HepG2 (cell line): Measurements from ENCODE around the gene ENO1. TPM values are rescaled to one million over a fixed set of nuclear protein-coding genes. Genes with fewer than 3 reads are reported as not detected.
A peak's percentile ranks its signal among the peaks of the same experiment; 100 is the strongest.

Experiments
- KLF13 ChIP-seq: sonication (generic); formaldehyde crosslinking; IDR thresholded peaks from 2 replicates; pipeline ENCODE4 v1.4.0; 2020; ENCODE audit warnings: mild to moderate bottlenecking, missing genetic modification reagents
- MAZ ChIP-seq, 2 experiments: sonication (generic) in 1 of 2; formaldehyde crosslinking in 1 of 2; IDR thresholded peaks; 2 replicates each; pipeline versions ENCODE4 v1.5.0 to v1.6.1; 2012 to 2020; ENCODE audit warnings: low read depth in 2 of 2, mild to moderate bottlenecking in 2 of 2, borderline replicate concordance in 1 of 2, improper control_type of control experiment in 1 of 2, low read length in 1 of 2, missing genetic modification reagents in 1 of 2, moderate library complexity in 1 of 2
- ONECUT2 ChIP-seq: sonication (generic); formaldehyde crosslinking; IDR thresholded peaks from 2 replicates; pipeline ENCODE4 v1.4.0; 2020; ENCODE audit warnings: missing genetic modification reagents
- PHF8 ChIP-seq: sonication (generic); formaldehyde crosslinking; IDR thresholded peaks from 2 replicates; pipeline ENCODE4 v1.5.0; 2020; ENCODE audit warnings: missing genetic modification reagents
- RAD51 ChIP-seq: fragments of 450-650 bp; IDR thresholded peaks from 2 replicates; pipeline ENCODE4 v1.6.1; 2016; ENCODE audit warnings: borderline replicate concordance
- ZNF343 ChIP-seq: sonication (generic); formaldehyde crosslinking; IDR thresholded peaks from 2 replicates; pipeline ENCODE4 v1.4.0; 2020; ENCODE audit warnings: mild to moderate bottlenecking, missing genetic modification reagents
- ZNF44 ChIP-seq: sonication (generic); formaldehyde crosslinking; IDR thresholded peaks from 2 replicates; pipeline ENCODE4 v1.5.1; 2020; ENCODE audit warnings: mild to moderate bottlenecking, missing genetic modification reagents
- ZNF644 ChIP-seq: IDR thresholded peaks from 2 replicates; pipeline ENCODE4 v1.6.1; 2016; ENCODE audit warnings: low read depth
- polyA plus RNA-seq, 8 experiments: library from polyadenylated mRNA; depleted of rRNA in 3 of 8; stranded (reverse) in 7 of 8; unstranded in 1 of 8; fragments of >200 nt; fragmentation: Illumina TruSeq in 4 of 8; extraction: Trizol in 4 of 8; gene quantifications; 2 replicates each; pipeline versions ENCODE4 v1.2.1 to v1.2.3, GENCODE V29; 2011 to 2016; ENCODE audit warnings: low read depth in 4 of 8, missing spikeins in 1 of 8, mixed read lengths in 1 of 8; ENCODE audit not compliant: insufficient read depth in 1 of 8
- total RNA-seq, 5 experiments: library from RNA; depleted of rRNA; stranded (reverse); fragments of >200 nt; fragmentation: Illumina TruSeq; extraction: Trizol; gene quantifications; 2 replicates each; pipeline ENCODE4 v1.2.3, GENCODE V29; 2016; ENCODE audit warnings: low read depth in 1 of 5
- TF ChIP-seq, protein P1 (sequence below): sonication (generic); formaldehyde crosslinking; IDR thresholded peaks from 2 replicates; pipeline ENCODE4 v1.9.0; 2021; ENCODE audit warnings: mild to moderate bottlenecking, missing genetic modification reagents
- TF ChIP-seq, protein P2 (sequence below): sonication (generic); formaldehyde crosslinking; IDR thresholded peaks from 2 replicates; pipeline ENCODE4 v1.4.0; 2020; ENCODE audit warnings: mild to moderate bottlenecking, missing genetic modification reagents
- TF ChIP-seq, protein P3 (sequence below): sonication (generic); formaldehyde crosslinking; IDR thresholded peaks from 2 replicates; pipeline ENCODE4 v1.5.1; 2020; ENCODE audit warnings: mild to moderate bottlenecking, missing genetic modification reagents, moderate library complexity
- TF ChIP-seq, protein P4 (sequence below): sonication (generic); formaldehyde crosslinking; IDR thresholded peaks from 2 replicates; pipeline ENCODE4 v1.4.0; 2020; ENCODE audit warnings: missing genetic modification reagents
- TF ChIP-seq, protein P5 (sequence below): sonication (generic); formaldehyde crosslinking; IDR thresholded peaks from 2 replicates; pipeline ENCODE4 v1.4.0; 2020; ENCODE audit warnings: low read depth, mild to moderate bottlenecking, missing genetic modification reagents
- TF ChIP-seq, protein P6 (sequence below): sonication (generic); formaldehyde crosslinking; IDR thresholded peaks from 2 replicates; pipeline ENCODE4 v1.8.1; 2023; ENCODE audit warnings: mild to moderate bottlenecking, missing genetic modification reagents, borderline replicate concordance
- TF ChIP-seq, protein P7 (sequence below): sonication (generic); formaldehyde crosslinking; IDR thresholded peaks from 2 replicates; pipeline ENCODE4 v1.8.0; 2022; ENCODE audit warnings: mild to moderate bottlenecking, missing genetic modification reagents, moderate library complexity

Gene ENO1
- total and polyA plus RNA-seq, 2 of the 13 experiments (the other 11 are each of a cell fraction or from before 2014, with no cell fraction given) = 1,559 to 3,103 TPM

DNA sequence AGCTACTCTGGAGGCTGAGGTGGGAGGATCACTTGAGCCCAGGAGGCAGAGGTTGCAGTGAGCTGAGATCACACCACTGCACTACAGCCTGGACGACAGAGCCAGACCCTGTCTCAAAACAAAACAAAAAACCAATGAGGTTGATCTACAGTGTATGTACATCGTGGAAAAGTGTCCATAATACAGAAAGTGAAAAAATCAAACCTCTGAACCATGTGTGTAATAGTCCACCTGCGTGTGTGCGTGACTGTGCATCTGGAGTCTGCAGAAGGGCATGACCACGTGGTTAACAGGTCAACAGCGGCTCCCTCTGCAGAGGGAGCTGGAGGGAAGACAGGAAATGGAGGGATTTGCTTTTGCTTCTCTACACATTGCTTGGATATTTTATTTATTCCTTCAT, 32.4 kb upstream of the ENO1 start (continued):
- TF ChIP-seq MAZ (IDR thresholded peaks at IDR 0.05; ENCODE audit: borderline replicate concordance, low read depth, low read length) (no peak), MAZ (CRISPR knock-in tag; IDR thresholded peaks at IDR 0.05; ENCODE audit: low read depth) (no peak), RAD51 (peak; percentile 30; the same call in 1 of the 2 replicates), ZNF44 (CRISPR knock-in tag) (no peak), KLF13 (CRISPR knock-in tag) (no peak), ZNF644 (CRISPR knock-in tag) (no peak), ZNF343 (CRISPR knock-in tag) (no peak), PHF8 (CRISPR knock-in tag) (no peak), ONECUT2 (CRISPR knock-in tag) (no peak)
- TF ChIP-seq, protein P1, sequence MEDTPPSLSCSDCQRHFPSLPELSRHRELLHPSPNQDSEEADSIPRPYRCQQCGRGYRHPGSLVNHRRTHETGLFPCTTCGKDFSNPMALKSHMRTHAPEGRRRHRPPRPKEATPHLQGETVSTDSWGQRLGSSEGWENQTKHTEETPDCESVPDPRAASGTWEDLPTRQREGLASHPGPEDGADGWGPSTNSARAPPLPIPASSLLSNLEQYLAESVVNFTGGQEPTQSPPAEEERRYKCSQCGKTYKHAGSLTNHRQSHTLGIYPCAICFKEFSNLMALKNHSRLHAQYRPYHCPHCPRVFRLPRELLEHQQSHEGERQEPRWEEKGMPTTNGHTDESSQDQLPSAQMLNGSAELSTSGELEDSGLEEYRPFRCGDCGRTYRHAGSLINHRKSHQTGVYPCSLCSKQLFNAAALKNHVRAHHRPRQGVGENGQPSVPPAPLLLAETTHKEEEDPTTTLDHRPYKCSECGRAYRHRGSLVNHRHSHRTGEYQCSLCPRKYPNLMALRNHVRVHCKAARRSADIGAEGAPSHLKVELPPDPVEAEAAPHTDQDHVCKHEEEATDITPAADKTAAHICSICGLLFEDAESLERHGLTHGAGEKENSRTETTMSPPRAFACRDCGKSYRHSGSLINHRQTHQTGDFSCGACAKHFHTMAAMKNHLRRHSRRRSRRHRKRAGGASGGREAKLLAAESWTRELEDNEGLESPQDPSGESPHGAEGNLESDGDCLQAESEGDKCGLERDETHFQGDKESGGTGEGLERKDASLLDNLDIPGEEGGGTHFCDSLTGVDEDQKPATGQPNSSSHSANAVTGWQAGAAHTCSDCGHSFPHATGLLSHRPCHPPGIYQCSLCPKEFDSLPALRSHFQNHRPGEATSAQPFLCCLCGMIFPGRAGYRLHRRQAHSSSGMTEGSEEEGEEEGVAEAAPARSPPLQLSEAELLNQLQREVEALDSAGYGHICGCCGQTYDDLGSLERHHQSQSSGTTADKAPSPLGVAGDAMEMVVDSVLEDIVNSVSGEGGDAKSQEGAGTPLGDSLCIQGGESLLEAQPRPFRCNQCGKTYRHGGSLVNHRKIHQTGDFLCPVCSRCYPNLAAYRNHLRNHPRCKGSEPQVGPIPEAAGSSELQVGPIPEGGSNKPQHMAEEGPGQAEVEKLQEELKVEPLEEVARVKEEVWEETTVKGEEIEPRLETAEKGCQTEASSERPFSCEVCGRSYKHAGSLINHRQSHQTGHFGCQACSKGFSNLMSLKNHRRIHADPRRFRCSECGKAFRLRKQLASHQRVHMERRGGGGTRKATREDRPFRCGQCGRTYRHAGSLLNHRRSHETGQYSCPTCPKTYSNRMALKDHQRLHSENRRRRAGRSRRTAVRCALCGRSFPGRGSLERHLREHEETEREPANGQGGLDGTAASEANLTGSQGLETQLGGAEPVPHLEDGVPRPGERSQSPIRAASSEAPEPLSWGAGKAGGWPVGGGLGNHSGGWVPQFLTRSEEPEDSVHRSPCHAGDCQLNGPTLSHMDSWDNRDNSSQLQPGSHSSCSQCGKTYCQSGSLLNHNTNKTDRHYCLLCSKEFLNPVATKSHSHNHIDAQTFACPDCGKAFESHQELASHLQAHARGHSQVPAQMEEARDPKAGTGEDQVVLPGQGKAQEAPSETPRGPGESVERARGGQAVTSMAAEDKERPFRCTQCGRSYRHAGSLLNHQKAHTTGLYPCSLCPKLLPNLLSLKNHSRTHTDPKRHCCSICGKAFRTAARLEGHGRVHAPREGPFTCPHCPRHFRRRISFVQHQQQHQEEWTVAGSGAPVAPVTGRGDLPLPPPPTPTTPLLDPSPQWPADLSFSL = no peak
- TF ChIP-seq, protein P2, sequence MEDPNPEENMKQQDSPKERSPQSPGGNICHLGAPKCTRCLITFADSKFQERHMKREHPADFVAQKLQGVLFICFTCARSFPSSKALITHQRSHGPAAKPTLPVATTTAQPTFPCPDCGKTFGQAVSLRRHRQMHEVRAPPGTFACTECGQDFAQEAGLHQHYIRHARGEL (CRISPR knock-in tag) = no peak
- TF ChIP-seq, protein P3, sequence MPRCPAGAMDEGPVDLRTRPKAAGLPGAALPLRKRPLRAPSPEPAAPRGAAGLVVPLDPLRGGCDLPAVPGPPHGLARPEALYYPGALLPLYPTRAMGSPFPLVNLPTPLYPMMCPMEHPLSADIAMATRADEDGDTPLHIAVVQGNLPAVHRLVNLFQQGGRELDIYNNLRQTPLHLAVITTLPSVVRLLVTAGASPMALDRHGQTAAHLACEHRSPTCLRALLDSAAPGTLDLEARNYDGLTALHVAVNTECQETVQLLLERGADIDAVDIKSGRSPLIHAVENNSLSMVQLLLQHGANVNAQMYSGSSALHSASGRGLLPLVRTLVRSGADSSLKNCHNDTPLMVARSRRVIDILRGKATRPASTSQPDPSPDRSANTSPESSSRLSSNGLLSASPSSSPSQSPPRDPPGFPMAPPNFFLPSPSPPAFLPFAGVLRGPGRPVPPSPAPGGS (CRISPR knock-in tag) = no peak
- TF ChIP-seq, protein P4, sequence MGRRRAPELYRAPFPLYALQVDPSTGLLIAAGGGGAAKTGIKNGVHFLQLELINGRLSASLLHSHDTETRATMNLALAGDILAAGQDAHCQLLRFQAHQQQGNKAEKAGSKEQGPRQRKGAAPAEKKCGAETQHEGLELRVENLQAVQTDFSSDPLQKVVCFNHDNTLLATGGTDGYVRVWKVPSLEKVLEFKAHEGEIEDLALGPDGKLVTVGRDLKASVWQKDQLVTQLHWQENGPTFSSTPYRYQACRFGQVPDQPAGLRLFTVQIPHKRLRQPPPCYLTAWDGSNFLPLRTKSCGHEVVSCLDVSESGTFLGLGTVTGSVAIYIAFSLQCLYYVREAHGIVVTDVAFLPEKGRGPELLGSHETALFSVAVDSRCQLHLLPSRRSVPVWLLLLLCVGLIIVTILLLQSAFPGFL (CRISPR knock-in tag) = no peak
- TF ChIP-seq, protein P5, sequence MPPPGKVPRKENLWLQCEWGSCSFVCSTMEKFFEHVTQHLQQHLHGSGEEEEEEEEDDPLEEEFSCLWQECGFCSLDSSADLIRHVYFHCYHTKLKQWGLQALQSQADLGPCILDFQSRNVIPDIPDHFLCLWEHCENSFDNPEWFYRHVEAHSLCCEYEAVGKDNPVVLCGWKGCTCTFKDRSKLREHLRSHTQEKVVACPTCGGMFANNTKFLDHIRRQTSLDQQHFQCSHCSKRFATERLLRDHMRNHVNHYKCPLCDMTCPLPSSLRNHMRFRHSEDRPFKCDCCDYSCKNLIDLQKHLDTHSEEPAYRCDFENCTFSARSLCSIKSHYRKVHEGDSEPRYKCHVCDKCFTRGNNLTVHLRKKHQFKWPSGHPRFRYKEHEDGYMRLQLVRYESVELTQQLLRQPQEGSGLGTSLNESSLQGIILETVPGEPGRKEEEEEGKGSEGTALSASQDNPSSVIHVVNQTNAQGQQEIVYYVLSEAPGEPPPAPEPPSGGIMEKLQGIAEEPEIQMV (CRISPR knock-in tag) = no peak
- TF ChIP-seq, protein P6, sequence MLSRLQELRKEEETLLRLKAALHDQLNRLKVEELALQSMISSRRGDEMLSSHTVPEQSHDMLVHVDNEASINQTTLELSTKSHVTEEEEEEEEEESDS (CRISPR knock-in tag) = no peak
- TF ChIP-seq, protein P7, sequence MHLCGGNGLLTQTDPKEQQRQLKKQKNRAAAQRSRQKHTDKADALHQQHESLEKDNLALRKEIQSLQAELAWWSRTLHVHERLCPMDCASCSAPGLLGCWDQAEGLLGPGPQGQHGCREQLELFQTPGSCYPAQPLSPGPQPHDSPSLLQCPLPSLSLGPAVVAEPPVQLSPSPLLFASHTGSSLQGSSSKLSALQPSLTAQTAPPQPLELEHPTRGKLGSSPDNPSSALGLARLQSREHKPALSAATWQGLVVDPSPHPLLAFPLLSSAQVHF (CRISPR knock-in tag) = no peak
